SU-DHL-6 (cell line): Measurements from ENCODE around the gene BUD13.

ENCODE experiments used
- CTCF ChIP-seq: fragments of 200-600 bp; sonication (generic); IDR thresholded peaks from one replicate; pipeline ENCODE4 v1.5.1; 2017; ENCODE audit warnings: antibody characterized with exemption, mild to moderate bottlenecking, low read length, moderate library complexity; ENCODE audit not compliant: insufficient read depth, poor library complexity, severe bottlenecking
- EZH2phosphoT487 ChIP-seq: fragments of 200-600 bp; sonication (generic), shearing (Covaris generic); conservative IDR thresholded peaks from 2 replicates; pipeline ENCODE4 v1.6.1; 2018; ENCODE audit warnings: mild to moderate bottlenecking, antibody characterized with exemption, low read length, moderate library complexity, mixed read lengths

GRCh38 chr11:116807601-116808261 is 34.9 kb upstream of the BUD13 start:
- no peak for TF ChIP-seq CTCF
- no peak for TF ChIP-seq EZH2phosphoT487
